WTC11 (cell line): Measurements from ENCODE around the gene LEFTY1. TPM values are rescaled to one million over a fixed set of nuclear protein-coding genes. Genes with fewer than 3 reads are reported as not detected.

Source experiments
- AR ChIP-seq: fragments of 250-450 bp; sonication (Bioruptor Pico); IDR thresholded peaks from 2 replicates; pipeline ENCODE4 v1.9.0; 2021; ENCODE audit warnings: mild to moderate bottlenecking
- ATF2 ChIP-seq: sonication (generic); formaldehyde crosslinking; IDR thresholded peaks from 2 replicates; pipeline ENCODE4 v1.8.1; 2022; ENCODE audit warnings: low read depth, missing genetic modification reagents, borderline replicate concordance
- CDX4 ChIP-seq: fragments of 250-450 bp; sonication (Bioruptor Pico); IDR thresholded peaks from 2 replicates; pipeline ENCODE4 v1.9.0; 2021; ENCODE audit warnings: moderate library complexity, mild to moderate bottlenecking, inconsistent platforms, borderline replicate concordance
- E2F4 ChIP-seq: sonication (generic); formaldehyde crosslinking; IDR thresholded peaks from 2 replicates; pipeline ENCODE4 v1.8.1; 2022; ENCODE audit warnings: low read depth, mild to moderate bottlenecking, moderate library complexity, missing genetic modification reagents, borderline replicate concordance
- ESRRA ChIP-seq: sonication (generic); formaldehyde crosslinking; IDR thresholded peaks from 2 replicates; pipeline ENCODE4 v1.8.1; 2022; ENCODE audit warnings: mild to moderate bottlenecking, missing genetic modification reagents, borderline replicate concordance
- GRHL2 ChIP-seq: fragments of 250-450 bp; sonication (Bioruptor Pico); IDR thresholded peaks from 2 replicates; pipeline ENCODE4 v1.8.0; 2022; ENCODE audit warnings: mild to moderate bottlenecking, moderate library complexity; ENCODE audit not compliant: insufficient replicate concordance, severe bottlenecking
- GTF2I ChIP-seq: fragments of 250-450 bp; sonication (Bioruptor Pico); conservative IDR thresholded peaks from 2 replicates; pipeline ENCODE4 v1.4.0; 2021; ENCODE audit warnings: mild to moderate bottlenecking
- MYBL2 ChIP-seq: sonication (generic); formaldehyde crosslinking; IDR thresholded peaks from 2 replicates; pipeline ENCODE4 v1.8.1; 2023; ENCODE audit warnings: mild to moderate bottlenecking, moderate library complexity, missing genetic modification reagents
- NR2C2 ChIP-seq: sonication (generic); formaldehyde crosslinking; IDR thresholded peaks from 2 replicates; pipeline ENCODE4 v1.8.0; 2022; ENCODE audit warnings: mild to moderate bottlenecking, missing genetic modification reagents
- PRRX2 ChIP-seq: fragments of 250-450 bp; sonication (Bioruptor Pico); IDR thresholded peaks from 2 replicates; pipeline ENCODE4 v1.8.0; 2021; ENCODE audit warnings: mild to moderate bottlenecking
- SMAD4 ChIP-seq: sonication (generic); formaldehyde crosslinking; IDR thresholded peaks from 2 replicates; pipeline ENCODE4 v1.8.0; 2022; ENCODE audit warnings: mild to moderate bottlenecking, missing genetic modification reagents
- SOX15 ChIP-seq: fragments of 250-450 bp; sonication (Bioruptor Pico); IDR thresholded peaks from 2 replicates; pipeline ENCODE4 v1.9.0; 2021; ENCODE audit warnings: mild to moderate bottlenecking
- TEAD4 ChIP-seq: sonication (generic); formaldehyde crosslinking; IDR thresholded peaks from 2 replicates; pipeline ENCODE4 v1.8.0; 2022; ENCODE audit warnings: mild to moderate bottlenecking, missing genetic modification reagents
- USF1 ChIP-seq: sonication (generic); formaldehyde crosslinking; IDR thresholded peaks from 2 replicates; pipeline ENCODE4 v1.8.0; 2022; ENCODE audit warnings: mild to moderate bottlenecking, missing genetic modification reagents
- ZBTB21 ChIP-seq: sonication (generic); formaldehyde crosslinking; IDR thresholded peaks from 2 replicates; pipeline ENCODE4 v1.8.1; 2023; ENCODE audit warnings: mild to moderate bottlenecking, missing genetic modification reagents, borderline replicate concordance
- ZNF425 ChIP-seq: fragments of 250-450 bp; sonication (Bioruptor Pico); conservative IDR thresholded peaks from 2 replicates; pipeline ENCODE4 v1.9.0; 2021; ENCODE audit warnings: mild to moderate bottlenecking
- ZSCAN18 ChIP-seq: fragments of 250-450 bp; sonication (Bioruptor Pico); IDR thresholded peaks from 2 replicates; pipeline ENCODE4 v2.1.2; 2022; ENCODE audit warnings: mild to moderate bottlenecking, moderate library complexity
- total RNA-seq: library from RNA; stranded (reverse); gene quantifications from 3 replicates; pipeline ENCODE4 v1.2.3, GENCODE V29; 2021
- TF ChIP-seq, protein P1 (sequence below): sonication (generic); formaldehyde crosslinking; IDR thresholded peaks from 2 replicates; pipeline ENCODE4 v1.8.1; 2023; ENCODE audit warnings: mild to moderate bottlenecking, missing genetic modification reagents, moderate library complexity
- TF ChIP-seq, protein P2 (sequence below): fragments of 250-450 bp; sonication (Bioruptor Pico); IDR thresholded peaks from 2 replicates; pipeline ENCODE4 v1.9.0; 2021; ENCODE audit warnings: mild to moderate bottlenecking, borderline replicate concordance
- TF ChIP-seq, protein P3 (sequence below): sonication (generic); formaldehyde crosslinking; IDR thresholded peaks from 2 replicates; pipeline ENCODE4 v1.8.0; 2023; ENCODE audit warnings: missing genetic modification reagents

The LEFTY1 gene
- total RNA-seq, 1 experiment from 2014 or later: 52.9 TPM

- TF ChIP-seq CDX4 (no peak), GTF2I (no peak), GRHL2 (CRISPR knock-in tag) (no peak), ATF2 (CRISPR knock-in tag) (no peak), MYBL2 (no peak), ZNF425 (CRISPR knock-in tag) (no peak), TEAD4 (CRISPR knock-in tag) (no peak), ESRRA (CRISPR knock-in tag) (no peak), ZBTB21 (CRISPR knock-in tag) (no peak), SOX15 (CRISPR knock-in tag) (no peak), PRRX2 (no peak; the same call in 1 of the 2 replicates), ZSCAN18 (0 out of 2 replicates have a peak, but pooled peaks have one; percentile 22), E2F4 (CRISPR knock-in tag) (no peak), SMAD4 (CRISPR knock-in tag) (peak; percentile 94), NR2C2 (CRISPR knock-in tag) (0 out of 2 replicates have a peak, but pooled peaks have one; percentile 61), USF1 (CRISPR knock-in tag) (no peak), AR (CRISPR knock-in tag) (no peak)
- TF ChIP-seq, protein P1, sequence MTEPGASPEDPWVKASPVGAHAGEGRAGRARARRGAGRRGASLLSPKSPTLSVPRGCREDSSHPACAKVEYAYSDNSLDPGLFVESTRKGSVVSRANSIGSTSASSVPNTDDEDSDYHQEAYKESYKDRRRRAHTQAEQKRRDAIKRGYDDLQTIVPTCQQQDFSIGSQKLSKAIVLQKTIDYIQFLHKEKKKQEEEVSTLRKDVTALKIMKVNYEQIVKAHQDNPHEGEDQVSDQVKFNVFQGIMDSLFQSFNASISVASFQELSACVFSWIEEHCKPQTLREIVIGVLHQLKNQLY (CRISPR knock-in tag): no peak
- TF ChIP-seq, protein P2, sequence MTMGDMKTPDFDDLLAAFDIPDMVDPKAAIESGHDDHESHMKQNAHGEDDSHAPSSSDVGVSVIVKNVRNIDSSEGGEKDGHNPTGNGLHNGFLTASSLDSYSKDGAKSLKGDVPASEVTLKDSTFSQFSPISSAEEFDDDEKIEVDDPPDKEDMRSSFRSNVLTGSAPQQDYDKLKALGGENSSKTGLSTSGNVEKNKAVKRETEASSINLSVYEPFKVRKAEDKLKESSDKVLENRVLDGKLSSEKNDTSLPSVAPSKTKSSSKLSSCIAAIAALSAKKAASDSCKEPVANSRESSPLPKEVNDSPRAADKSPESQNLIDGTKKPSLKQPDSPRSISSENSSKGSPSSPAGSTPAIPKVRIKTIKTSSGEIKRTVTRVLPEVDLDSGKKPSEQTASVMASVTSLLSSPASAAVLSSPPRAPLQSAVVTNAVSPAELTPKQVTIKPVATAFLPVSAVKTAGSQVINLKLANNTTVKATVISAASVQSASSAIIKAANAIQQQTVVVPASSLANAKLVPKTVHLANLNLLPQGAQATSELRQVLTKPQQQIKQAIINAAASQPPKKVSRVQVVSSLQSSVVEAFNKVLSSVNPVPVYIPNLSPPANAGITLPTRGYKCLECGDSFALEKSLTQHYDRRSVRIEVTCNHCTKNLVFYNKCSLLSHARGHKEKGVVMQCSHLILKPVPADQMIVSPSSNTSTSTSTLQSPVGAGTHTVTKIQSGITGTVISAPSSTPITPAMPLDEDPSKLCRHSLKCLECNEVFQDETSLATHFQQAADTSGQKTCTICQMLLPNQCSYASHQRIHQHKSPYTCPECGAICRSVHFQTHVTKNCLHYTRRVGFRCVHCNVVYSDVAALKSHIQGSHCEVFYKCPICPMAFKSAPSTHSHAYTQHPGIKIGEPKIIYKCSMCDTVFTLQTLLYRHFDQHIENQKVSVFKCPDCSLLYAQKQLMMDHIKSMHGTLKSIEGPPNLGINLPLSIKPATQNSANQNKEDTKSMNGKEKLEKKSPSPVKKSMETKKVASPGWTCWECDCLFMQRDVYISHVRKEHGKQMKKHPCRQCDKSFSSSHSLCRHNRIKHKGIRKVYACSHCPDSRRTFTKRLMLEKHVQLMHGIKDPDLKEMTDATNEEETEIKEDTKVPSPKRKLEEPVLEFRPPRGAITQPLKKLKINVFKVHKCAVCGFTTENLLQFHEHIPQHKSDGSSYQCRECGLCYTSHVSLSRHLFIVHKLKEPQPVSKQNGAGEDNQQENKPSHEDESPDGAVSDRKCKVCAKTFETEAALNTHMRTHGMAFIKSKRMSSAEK (CRISPR knock-in tag): no peak
- TF ChIP-seq, protein P3, sequence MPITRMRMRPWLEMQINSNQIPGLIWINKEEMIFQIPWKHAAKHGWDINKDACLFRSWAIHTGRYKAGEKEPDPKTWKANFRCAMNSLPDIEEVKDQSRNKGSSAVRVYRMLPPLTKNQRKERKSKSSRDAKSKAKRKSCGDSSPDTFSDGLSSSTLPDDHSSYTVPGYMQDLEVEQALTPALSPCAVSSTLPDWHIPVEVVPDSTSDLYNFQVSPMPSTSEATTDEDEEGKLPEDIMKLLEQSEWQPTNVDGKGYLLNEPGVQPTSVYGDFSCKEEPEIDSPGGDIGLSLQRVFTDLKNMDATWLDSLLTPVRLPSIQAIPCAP (CRISPR knock-in tag): no peak
Observed at GRCh38 chr1:225899044-225899925, 10.3 kb upstream of the LEFTY1 start (continued).
